ENCODE data around the gene YWHAB.
"Not testable (repeated sequence)": the region's sequence is repeated elsewhere in the genome, so short reads cannot be mapped to it uniquely, and the experiment has no call there.

YWHAB gene

DNA sequence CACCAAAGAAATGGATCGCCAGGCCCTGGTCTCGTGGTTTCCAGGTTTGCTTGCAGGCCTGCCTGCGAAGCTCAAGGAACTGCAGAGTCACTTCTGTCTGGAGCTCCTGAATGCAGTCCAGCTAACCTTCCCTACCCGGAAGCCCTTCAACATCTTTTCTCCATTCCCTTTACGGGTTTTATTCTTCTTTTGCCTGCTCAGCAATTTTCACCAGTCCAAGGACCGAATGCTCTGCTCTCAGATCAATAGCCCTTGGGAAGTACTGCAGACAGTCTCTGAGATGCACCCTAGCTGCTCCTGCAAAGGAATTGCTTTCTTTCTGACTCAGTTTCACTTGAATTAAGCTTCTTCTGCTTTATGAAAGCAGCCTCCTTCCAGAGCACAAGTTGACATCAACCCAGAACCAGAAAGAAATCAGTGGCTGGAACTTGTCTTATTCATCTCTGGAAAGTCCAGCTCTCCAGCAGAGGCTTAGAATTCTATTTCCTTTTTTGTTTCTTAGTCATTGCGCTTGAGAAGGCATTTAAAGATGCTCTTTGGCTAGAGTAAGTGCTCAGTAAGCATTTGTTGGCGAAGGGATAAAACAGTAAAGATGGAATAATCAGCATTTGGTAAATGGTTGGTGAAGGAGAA, 18.7 kb upstream of the YWHAB start:
- DNase-seq (ENCODE audit: low spot score) = no peak

DNA sequence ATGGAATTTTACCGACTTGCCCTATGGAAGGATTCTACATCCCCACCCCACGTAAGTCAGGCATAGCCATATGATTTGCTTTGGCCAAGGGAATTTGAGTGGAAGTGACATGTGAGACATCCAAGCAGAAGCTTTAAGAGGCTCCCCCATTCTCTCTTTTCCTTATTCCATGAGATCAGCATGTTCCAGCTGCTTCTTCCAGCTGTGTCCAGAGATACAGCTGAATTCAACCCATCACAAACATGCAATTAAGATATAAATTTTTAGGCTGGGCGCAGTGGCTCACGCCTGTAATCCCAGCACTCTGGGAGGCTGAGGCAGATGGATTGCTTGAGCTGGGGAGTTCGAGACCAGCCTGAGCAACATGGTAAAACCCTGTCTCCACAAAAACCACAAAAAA, 16.0 kb upstream of the YWHAB start:
- no peak for DNase-seq (ENCODE audit: low spot score)

DNA sequence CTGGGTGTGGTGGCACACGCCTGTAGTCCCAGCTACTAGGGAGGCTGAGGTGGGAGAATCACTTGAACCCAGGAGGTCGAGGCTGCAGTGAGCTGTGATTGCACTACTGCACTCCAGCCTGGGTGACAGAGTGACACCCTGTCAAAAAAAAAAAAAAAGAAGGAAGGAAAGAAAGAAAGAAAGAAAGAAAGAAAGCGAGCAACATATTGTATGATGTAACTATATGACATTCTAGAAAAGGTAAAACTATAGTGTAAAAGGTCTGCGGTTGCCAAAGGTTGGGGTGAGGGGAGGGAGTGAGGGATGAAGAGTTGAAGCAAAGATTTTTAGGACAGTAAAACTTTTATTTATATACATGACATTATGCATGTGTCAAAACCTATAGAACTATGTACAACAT, 3.1 kb upstream of the YWHAB start:
- DNase-seq (ENCODE audit: low spot score) = not testable (repeated sequence)

DNA sequence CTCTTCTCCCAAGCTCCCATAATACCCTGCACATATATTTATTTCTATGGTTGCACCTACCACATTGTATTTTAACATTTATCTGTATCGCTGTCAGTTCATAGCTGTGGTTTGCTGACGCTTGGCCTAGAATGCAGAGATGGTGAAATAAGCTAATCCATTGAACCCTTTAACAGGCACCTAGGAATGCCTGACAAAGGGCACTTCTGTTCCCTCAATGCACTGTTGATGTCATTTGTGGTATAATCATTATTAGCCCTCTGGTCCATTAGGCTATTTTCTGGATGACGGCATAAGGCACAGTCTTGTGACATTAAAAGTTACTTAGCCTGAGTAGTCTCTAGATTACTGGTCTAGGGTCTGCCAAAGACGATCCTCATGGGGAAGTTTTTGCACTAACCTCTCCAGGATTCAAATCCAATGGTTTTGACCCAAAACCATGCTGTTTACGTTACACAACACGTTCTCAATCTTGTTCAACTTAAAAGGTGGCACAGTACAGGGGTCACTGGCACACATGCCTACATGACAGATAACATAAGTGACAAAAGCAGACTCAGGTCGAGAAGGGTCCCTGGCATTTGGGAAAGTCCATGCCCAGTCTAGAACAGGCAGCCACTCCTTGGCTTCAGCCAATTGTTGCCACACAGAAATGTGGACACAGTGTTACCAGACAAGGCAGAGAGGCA, 2.1 kb upstream of the YWHAB start:
- DNase-seq (ENCODE audit: low spot score) = no peak

DNA sequence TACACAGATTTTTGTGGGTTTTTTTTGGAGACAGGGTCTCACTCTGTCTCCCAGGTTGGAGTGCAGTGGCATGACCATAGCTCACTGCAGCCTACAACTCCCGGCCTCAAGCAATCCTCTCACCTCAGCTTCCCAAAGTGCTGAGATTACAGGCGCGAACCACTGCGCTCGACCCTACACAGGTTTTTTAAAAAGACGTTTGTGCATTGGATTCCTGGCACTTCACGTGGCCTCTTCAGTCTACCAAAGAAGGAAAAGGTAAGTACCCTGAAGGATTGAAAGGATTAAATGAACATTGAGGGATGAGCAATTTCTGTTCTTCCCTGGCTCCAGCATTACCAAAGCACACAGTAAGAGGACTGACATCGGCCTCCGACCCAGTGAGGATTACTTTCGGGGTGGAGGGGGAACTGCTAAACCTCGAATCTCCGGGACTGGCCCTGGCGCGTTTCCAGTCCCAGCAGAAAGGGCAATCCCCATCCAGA, 556 bp upstream of the YWHAB start:
- no peak for DNase-seq (ENCODE audit: low spot score)

DNA sequence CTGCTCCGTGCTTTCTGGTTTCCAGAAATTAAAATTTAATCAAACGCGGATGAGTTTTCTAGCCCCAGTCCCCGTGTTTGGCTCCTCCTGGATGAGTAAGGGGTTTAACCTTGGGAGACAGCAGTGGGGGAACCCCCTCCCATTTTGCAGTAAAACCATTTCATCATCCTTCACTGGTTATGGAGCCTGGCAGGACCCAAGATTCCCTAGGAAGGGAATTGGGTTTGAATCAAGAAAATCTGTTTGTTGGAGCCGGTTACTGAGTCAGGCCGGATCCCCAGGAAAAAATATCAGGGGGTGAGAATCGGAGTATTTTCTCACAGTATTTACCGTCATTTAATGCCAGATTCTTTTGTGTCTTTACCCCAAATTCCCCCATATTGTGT, 754 bp downstream of the YWHAB start:
- no peak for DNase-seq (ENCODE audit: low spot score)

DNA sequence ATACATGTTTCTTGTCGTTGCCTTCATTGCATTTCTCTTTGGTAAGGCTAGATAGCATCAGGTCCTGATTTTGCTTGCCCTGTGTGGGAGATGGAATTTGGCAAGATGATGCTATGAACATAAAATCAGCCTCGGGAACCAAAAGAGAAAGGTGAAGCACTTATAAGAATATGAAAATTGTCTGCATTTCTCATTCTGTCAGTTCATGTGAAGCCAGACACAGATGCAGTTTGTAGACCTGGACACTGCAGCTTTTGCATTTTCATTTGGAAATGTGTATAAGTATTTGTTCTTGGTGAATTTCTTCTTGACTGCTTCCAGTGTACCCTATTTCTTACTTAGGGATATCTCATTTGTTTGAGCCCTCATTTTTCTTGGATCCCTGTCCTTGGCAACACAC, 1.3 kb downstream of the YWHAB start:
- DNase-seq (ENCODE audit: low spot score) = no peak

DNA sequence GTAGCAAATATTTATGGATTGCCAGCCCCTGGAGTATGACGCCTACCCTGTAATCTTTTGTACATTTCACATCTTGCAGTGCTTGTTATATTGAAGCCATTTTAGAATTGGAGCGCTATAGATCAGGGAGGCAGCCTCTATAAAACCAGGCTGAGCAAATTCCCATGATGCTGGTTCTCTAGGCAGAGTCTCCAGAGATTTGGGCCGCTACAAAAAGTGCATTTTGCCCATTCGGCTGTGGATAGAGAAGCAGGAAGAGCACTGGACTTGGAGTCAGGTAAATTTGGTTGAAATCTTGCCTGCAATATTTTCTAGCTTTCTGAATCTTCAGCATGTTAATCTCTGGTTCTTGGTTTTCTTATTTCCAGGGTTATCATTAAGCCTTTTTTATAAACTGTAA, 2.0 kb downstream of the YWHAB start:
- DNase-seq (ENCODE audit: low spot score) = no peak

DNA sequence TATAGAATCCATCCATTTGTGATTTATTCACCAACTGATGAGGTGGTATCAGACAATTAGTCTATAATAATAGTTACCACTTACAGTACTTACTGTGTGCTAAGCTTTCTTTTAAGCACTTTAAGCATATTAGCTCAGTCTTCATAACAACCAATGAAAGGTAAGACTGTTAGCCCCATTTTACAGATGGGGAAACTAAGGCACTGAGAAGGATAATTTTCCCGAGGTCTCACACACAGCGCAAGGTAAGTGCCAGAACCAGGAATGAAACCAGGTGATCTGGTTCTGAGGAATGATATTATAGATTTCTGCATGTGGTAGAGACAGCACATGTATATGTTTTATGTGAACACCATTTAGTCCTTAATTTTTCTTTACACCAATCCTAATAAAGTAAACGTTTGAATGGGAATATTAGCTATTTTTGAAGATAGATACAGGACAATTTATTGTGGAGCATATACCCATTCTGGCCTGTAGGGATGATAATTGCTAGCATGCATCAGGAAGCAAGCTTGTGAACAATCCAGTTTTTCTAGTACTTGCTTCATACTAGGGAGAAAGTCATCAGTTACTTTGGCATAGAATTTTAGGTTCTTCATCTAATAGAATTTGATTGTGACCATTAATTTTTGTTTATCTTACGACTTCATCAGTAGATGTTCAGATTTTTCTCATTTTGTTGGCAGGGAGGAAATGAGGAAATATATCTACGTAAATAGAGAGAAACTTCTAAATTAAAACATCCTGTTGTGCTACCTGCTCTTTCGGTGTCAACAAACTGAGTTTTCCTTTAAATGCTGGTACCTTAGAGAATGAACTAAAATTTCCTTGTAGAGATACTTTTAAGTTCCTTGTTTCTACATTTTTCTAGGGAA, 3.0 kb downstream of the YWHAB start:
- DNase-seq (ENCODE audit: low spot score) = no peak

DNA sequence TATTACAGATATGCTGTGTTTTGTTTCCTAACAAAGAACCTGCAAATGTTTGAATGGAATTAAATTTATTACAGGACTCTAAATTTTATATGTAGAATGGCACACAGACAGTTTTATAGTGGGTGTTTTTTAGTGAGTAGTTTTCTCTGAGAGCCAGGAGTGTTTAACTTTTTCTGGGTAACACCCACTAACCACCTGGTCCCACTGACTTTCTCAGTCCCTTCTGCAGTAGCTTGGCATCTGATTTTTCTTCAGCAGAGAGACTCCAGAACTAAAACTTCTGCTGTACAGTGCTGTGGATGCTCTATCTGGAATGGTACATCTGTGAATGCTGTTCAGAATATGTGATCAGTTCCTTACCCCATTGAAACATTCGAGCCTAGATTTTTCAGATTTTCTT, 6.3 kb downstream of the YWHAB start:
- DNase-seq (ENCODE audit: low spot score) = no peak

DNA sequence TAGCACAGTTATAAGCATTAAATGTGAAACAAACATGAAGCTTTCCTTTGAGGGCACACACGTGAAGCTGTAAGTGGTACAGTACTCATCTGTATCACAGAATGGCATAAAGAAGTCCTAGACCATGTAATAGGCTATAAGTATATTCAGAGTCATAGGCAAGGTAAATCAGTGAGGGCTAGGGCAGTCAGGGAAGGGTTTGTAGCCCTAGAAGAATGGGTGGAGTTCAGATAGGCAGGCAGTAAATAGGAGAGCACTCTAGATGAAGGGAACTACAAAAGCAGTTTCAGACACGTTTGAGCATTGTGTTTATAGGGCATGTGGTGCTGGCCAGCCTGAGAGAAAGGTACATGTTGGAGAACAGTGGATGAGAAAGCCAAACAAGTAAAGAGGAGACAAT, 9.5 kb downstream of the YWHAB start:
- DNase-seq (ENCODE audit: low spot score) = no peak

DNA sequence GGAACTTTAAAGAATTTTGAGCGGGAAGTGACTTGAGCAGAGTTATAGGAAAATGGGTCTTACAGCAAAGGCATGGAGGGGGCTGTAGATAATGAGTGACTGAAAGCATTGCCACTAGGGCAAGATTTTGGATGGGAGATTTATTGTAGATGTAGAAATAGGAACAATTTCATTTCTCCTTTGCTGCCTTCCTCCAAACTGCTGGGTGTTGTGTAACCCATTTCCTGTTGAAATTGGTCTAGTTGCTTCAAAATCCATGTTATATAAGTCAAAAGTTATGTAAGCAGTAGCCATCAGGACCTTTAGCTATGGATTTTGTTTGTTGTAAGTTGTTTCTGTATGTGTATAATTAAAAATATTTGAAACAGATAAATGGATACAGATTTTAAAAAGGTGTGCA, 11.1 kb downstream of the YWHAB start:
- DNase-seq (ENCODE audit: low spot score) = no peak

DNA sequence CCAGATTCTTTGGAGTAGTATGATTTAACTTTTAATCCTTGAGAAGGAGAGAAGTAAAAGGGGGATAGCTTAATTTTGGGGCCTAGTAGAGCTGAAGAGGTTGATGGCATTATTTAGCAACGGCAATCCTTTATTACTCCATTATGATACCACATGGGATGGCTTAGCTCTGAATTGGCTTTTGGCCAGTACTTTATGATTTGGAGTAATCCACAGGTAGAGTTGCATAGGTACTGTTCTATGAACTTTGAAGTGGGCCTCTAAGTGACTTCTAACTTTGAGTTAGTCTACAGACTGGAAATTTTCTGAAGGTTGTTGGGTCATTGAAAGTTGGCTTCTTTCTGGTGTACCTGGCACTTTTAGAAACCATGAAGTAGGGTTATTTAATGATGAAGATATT, 11.6 kb downstream of the YWHAB start:
- DNase-seq (ENCODE audit: low spot score) = no peak

DNA sequence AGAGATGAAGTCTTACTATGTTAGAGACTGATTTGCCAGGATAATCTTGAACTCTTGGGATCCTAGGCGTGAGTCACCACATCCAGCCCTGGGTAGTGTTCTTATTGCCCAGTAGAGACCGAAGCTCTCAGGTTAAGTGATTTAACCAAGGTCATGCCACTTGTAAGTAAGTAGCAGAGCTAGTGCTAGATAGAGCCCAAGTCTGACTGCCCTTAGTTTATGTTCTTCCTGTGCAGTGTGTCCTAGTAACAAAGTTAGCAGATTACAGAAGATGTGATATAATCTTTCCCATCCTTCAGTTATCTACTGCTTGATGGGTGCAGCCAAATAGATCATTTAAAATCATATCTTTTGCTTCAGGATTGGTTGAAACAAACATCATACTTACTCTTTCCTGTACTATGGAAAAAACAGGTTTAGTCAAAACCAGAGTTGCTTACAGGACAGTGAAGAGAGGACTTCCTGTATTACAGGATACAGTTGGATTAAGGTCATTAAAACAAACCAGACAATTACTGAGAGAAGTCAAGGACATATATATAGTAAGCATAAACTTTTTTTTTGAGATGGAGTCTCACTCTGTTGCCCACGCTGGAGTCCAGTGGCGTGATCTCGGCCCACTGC, 14.8 kb downstream of the YWHAB start:
- no peak for DNase-seq (ENCODE audit: low spot score)

DNA sequence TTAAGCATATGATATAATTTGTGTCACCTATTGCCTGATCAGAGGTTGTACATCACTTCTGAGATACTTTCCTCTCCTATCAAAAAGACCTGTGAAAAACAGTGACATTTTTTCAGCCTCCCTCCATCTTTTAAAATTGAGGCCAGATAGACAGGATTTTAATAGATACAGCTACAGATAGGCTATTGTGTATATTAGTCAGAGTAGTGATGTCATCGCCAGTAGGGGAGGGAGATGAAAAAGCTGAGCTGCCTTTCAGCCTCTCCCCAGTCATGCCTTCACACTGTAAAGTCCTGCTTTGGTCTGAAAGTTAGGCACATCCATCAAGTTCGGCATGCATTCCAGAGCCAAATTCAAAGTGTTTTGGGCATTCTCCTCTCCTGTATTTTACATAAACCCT, 16.5 kb downstream of the YWHAB start:
- no peak for DNase-seq (ENCODE audit: low spot score)

DNA sequence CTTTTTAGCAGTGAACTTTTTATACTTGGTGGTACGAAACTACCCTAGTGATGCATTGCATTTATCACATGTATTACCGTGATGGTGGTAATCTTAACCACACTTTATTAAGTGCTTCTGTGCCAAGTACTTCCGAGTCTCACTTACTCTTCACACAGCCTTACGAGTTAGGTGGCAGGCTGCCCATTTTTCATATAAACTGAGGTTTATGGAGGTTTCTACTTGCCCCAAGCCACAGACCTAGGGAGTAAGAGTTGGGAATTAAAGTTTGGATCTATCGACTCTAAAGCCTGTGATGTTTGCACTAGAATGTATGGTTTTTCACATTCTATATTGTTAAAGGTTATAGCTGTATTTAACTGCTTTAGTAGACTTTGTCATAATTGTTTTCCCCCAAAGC, 18.9 kb downstream of the YWHAB start:
- DNase-seq (ENCODE audit: low spot score) = no peak

DNA sequence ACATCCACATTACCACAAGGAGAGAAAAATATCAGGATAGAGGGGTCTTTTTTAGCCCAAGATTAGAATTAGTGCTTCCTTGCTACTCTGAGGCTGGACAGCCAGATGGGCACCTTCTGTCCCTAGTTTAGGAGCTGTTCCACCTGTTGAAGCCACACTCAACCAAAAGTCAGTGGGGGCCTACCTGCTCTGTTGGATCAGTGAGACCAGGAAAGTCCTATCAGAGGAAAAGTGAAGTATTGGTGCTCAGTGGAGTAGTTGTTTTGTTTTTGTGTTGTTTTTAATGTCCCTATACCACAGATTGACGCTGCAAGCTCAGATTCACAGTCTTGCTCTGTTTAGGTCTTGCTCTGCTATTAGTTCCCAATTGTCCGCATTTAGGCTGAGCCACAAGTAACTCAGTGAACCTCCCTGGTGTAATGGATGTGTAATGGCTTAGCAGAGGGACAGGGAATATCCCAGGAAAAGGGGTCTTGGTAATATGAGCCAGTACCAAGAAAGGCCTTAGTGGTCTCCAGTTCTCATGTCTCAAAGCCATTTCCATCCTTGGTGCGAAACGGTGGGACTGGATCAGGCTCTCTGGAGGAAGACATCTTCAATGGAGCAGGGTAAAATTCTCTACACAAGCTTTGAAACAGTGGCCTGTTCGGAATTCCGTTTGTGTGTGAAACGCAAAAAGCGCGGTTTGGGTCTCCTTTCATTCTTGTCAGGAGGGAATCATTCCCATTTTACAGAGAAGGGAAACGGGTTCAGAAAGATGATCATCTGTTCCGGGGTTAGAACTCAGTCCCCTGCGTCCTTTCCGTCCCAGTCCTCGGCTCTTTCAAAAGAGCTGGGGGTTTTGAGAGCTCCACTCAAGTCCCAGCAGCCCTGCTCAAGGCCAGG, 23.7 kb downstream of the YWHAB start:
- DNase-seq (ENCODE audit: low spot score) = no peak

DNA sequence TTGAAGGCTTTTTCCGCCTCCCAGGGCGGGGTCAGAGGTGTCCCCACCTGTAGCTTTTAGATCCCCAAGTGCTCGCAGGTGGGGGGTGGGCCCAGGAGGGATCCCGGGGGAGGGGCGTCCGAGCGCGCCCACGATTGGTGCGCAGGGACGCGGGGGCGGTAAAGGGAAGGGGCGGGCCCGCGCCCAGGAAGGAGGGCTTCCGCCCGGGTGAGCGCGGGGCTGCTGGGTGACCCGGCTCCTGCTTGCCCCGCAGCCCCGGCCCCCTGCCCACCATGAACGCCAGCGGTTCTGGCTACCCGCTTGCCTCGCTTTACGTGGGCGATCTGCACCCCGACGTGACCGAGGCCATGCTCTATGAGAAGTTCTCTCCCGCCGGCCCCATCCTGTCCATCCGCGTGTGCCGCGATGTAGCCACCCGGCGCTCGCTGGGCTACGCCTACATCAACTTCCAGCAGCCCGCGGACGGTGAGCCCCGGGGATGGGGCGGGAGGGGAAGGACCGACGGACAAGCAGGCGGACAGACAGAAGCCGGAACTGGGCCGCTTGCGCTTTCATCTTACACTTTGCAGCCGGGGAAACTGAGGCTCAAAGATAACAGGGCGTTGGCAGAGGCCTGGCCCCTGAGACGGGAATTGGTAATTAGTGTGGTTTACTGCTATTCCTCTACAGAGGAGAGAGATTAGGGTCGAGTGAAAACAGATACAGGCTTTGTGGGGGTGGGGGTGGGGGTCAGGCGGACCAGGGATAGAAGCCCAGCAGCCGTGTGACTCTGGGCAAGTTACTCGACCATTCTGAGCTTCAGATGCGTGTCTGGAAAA, 24.6 kb downstream of the YWHAB start, which contains the start of gene PABPC1L:
TSS of gene PABPC1L (plus strand) at position 189 of the 818 bp plus-strand sequence. CDS start at position 273, 84 bp downstream.
- DNase-seq (ENCODE audit: low spot score) = peak; percentile 95

DNA sequence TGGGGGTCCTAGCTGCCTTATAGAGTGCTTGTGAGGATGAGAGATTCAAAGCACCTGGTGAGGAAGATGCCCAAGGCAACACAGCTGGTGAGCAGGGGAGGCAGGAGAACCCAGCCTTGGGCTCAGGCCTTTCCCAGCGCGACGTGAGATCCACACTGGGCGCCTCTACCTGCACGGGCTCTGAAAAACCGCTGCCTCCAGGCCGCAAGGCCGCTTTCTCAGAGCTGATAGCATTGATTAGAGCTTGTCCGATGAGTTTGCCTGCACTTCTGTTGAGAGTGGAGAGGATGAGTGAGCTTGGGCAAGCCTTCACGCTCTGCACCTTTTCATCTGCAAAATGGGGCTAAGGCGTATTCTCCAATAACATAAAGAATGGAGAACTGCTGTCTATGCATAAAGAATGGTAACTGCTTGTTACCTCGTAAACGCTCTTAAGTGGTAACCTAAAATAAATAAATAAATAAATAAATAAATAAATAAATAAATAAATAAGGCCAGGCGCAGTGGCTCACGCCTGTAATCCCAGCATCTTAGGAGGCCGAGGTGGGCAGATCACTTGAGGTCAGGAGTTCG, 25.3 kb downstream of the YWHAB start:
- no peak for DNase-seq (ENCODE audit: low spot score)

DNA sequence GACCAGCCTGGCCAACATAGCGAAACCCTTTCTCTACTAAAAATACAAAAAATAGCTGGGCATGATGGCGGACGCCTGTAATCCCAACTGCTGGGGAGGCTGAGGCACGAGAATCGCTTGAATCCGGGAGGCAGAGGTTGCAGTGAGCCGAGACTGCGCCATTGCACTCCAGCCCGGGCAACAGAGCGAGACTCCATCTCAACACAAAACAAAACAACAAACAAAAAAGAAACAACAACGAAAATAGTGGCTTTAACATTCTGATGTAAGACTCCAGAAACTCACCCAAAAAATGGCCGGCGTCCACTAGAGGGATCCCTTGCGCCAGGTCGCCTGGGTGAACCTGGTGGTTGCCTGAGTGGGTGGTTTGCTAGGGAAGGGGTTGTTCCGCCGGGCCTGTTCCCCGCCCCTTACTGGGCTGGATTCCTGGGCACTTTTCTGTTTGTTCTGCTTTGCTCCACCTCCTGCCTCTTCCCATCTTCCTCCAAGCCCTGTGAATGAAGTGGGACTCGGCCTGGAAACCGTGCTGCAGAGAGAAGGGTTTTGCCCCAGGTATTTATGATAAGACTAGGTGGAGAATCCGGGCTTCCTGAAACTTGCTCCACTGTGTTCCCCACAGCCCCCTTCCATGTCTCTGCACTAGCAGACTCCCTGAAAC, 25.9 kb downstream of the YWHAB start:
- peak; percentile 90 for DNase-seq (ENCODE audit: low spot score)

Measured in iPS-NIHi11 (cell line).